ENCODE measurements around the gene PGM5. TPM values are rescaled to one million over a fixed set of nuclear protein-coding genes. Genes with fewer than 3 reads are reported as not detected.

Gene PGM5
- 2.6 and 108 TPM in 2 replicates for total RNA-seq

DNA sequence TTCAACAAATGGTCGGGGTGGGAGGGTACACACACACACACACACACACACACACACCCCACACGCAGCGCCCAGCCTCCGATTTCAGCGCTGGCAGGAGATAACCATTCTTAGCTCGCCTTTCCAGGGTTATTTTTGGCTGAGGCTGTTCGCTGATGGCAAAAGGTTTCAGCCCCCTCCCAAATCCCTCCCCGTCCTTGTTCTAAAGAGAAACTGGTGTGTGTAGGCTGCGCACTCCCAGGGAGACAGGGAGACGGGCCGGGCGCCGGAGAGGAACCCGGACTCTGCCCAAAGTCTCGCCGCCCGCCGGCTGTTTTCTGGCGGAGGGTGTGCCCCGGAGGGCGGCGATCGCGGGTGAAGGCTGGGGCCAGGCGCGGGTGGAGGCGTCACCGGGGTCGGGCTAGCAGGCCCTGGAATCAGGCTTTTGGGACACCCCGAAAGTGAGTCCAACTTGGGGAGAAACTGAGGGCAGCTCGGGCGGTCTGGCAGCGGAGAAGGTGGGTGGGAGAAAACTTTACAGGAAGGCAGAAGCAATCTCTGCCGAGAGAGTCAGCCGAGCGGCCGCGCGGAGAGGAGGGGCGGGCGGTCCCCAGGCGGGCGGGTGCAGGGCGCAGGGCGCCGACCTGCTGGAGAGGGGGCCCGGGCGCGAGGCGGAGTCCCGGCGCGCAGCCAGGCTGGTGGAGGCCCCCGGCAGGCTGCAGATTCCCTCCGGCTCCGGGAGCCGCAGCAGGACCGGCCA lies at the start of gene PGM5:
Gene PGM5 (plus strand): TSS at position 232 of the 739 bp plus-strand sequence. CDS start 517 bp downstream, outside the sequence.

GRCh38 chr9:68540712-68541535 lies 184.5 kb downstream of the PGM5 start, which contains the start of gene TMEM252:
Gene TMEM252, minus strand, starts transcription at chr9:68540883. Its CDS starts 69 bp downstream, at chr9:68540814.

Other genes with a start within 250 kb of the PGM5 start
- gene ZNG1C, start 114.6 kb upstream of the PGM5 start, total RNA-seq = 21.4 and 54.6 TPM in 2 replicates
- not detected in 2 replicates for gene FOXD4L3, start 53.7 kb upstream of the PGM5 start, total RNA-seq
- not detected in 2 replicates for gene TMEM252, start 184.3 kb downstream of the PGM5 start, total RNA-seq